Small intestine (tissue), 7 donors: ENCODE measurements around the gene RTN4RL1. TPM values are rescaled to one million over a fixed set of nuclear protein-coding genes. Genes with fewer than 3 reads are reported as not detected.

ENCODE experiments used
- DNase-seq, 2 donors: peaks; one replicate each; pipeline versions ENCODE4 v3.0.0 to v3.0.0-alpha.2; 2013
- FAIRE-seq: peaks from 2 replicates; lab custom pipeline; 2012; peaks lifted over from hg19 to GRCh38; lab: Jason Lieb, UNC
- H3K27ac ChIP-seq, 3 donors: one replicate each; pipeline ENCODE4 v1.5.1; 2013; ENCODE audit warnings: low read length in 2 of 3, mild to moderate bottlenecking in 2 of 3, control low read depth in 1 of 3, inconsistent platforms in 1 of 3, low read depth in 1 of 3, moderate library complexity in 1 of 3
- H3K27me3 ChIP-seq, 3 donors: one replicate each; pipeline ENCODE4 v1.6.1; 2013; ENCODE audit warnings: low read length in 3 of 3, inconsistent platforms in 1 of 3; ENCODE audit not compliant: control insufficient read depth in 3 of 3, insufficient read depth in 3 of 3
- H3K36me3 ChIP-seq, 3 donors: one replicate each; pipeline ENCODE4 v1.6.1; 2013; ENCODE audit warnings: low read length in 3 of 3, inconsistent platforms in 1 of 3, low read depth in 1 of 3, mild to moderate bottlenecking in 1 of 3, moderate library complexity in 1 of 3; ENCODE audit not compliant: control insufficient read depth in 3 of 3, insufficient read depth in 2 of 3
- H3K4me1 ChIP-seq, 3 donors: one replicate each; pipeline ENCODE4 v1.6.1; 2013; ENCODE audit warnings: low read length in 2 of 3, inconsistent platforms in 1 of 3, low read depth in 1 of 3, mild to moderate bottlenecking in 1 of 3, moderate library complexity in 1 of 3; ENCODE audit not compliant: control insufficient read depth in 3 of 3, insufficient read depth in 2 of 3
- H3K4me3 ChIP-seq, 3 donors: one replicate each; pipeline ENCODE4 v1.5.1; 2013; ENCODE audit warnings: low read length in 3 of 3, control low read depth in 1 of 3, inconsistent platforms in 1 of 3, low read depth in 1 of 3, mild to moderate bottlenecking in 1 of 3, moderate library complexity in 1 of 3
- H3K9me3 ChIP-seq, 2 donors: one replicate each; pipeline ENCODE4 v1.6.1; 2013; ENCODE audit warnings: low read depth in 1 of 2, low read length in 1 of 2; ENCODE audit not compliant: control insufficient read depth in 2 of 2, insufficient read depth in 1 of 2
- WGBS, 3 donors: extraction: QIAGEN DNeasy Blood & Tissue Kit; methylation state at CpG; one replicate each; pipeline ENCODE4 v1.1.7; 2013; 5-methylcytosine and 5-hydroxymethylcytosine counted together
- polyA plus RNA-seq, 4 donors: library from polyadenylated mRNA; stranded (reverse) in 3 of 4; unstranded in 1 of 4; fragments of 200-250 nt in 3 of 4; fragments of 120-200 nt in 1 of 4; gene quantifications; one replicate each; pipeline versions ENCODE4 v1.2.1 to v1.2.3, GENCODE V29; 2013
- donor health status: healthy with polysubstance abuse.
- donor health status: control.
- donor health status: control.
- donor health status: Bipolar disorder and iron deficiency.
- donor health status: healthy.

The RTN4RL1 gene
- polyA plus RNA-seq, 4 donors: 0.25 to 1.0 TPM; not detected in 2

DNA sequence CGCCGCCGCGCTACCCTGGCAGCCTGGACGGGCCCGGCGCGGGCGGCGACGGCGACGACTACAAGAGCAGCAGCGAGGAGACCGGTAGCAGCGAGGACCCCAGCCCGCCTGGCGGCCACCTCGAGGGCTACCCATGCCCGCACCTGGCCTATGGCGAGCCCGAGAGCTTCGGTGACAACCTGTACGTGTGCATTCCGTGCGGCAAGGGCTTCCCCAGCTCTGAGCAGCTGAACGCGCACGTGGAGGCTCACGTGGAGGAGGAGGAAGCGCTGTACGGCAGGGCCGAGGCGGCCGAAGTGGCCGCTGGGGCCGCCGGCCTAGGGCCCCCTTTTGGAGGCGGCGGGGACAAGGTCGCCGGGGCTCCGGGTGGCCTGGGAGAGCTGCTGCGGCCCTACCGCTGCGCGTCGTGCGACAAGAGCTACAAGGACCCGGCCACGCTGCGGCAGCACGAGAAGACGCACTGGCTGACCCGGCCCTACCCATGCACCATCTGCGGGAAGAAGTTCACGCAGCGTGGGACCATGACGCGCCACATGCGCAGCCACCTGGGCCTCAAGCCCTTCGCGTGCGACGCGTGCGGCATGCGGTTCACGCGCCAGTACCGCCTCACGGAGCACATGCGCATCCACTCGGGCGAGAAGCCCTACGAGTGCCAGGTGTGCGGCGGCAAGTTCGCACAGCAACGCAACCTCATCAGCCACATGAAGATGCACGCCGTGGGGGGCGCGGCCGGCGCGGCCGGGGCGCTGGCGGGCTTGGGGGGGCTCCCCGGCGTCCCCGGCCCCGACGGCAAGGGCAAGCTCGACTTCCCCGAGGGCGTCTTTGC, 32.8 kb upstream of the RTN4RL1 start:
- peaks cover 2 to 53% (median 9%) of the 10 kb centered on the region in 3 donors for H3K27me3 ChIP-seq
- peaks cover 3 to 53% (median 8%) of the 10 kb centered on the region in 3 donors for H3K36me3 ChIP-seq
- H3K4me1 ChIP-seq: peaks cover 0 to 48% (median 5%) of the 10 kb centered on the region in 3 donors
- FAIRE-seq (no peak), DNase-seq (peak in 1 of 2 donors; percentile 69)
- 10 to 20% (median 10%) methylated on average over 86 to 98 of the region's 98 CpGs for WGBS, 3 donors
- peaks cover 0 to 2% of the 10 kb centered on the region in 2 donors for H3K9me3 ChIP-seq
- peak overlapping the region; percentile 63 to 89 (median 72) for H3K27ac ChIP-seq
- peak overlapping the region in 2 of 3 donors; percentile 35 to 75 for H3K4me3 ChIP-seq

DNA sequence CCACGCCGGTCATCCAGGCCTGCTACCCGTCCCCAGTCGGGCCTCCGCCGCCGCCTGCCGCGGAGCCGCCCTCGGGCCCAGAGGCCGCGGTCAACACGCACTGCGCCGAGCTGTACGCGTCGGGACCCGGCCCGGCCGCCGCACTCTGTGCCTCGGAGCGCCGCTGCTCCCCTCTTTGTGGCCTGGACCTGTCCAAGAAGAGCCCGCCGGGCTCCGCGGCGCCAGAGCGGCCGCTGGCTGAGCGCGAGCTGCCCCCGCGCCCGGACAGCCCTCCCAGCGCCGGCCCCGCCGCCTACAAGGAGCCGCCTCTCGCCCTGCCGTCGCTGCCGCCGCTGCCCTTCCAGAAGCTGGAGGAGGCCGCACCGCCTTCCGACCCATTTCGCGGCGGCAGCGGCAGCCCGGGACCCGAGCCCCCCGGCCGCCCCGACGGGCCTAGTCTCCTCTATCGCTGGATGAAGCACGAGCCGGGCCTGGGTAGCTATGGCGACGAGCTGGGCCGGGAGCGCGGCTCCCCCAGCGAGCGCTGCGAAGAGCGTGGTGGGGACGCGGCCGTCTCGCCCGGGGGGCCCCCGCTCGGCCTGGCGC, 32.1 kb upstream of the RTN4RL1 start:
- DNase-seq: peak in 1 of 2 donors; percentile 57
- peak overlapping the region in 2 of 3 donors; percentile 72 to 89 for H3K27ac ChIP-seq

GRCh38 chr17:2056206-2057174, 31.4 kb upstream of the RTN4RL1 start:
- H3K4me3 ChIP-seq: peak overlapping the region; percentile 53 to 75 (median 56)
- H3K27me3 ChIP-seq: peaks cover 2 to 63% (median 9%) of the 10 kb centered on the region in 3 donors

More for the DNA sequence above, 32.1 kb upstream of the RTN4RL1 start:
- WGBS, 3 donors: 1 to 10% (median 4%) methylated on average over 46 to 81 of the region's 81 CpGs
- H3K9me3 ChIP-seq: peaks cover 0 to 2% of the 10 kb centered on the region in 2 donors
- H3K4me1 ChIP-seq: peaks cover 0 to 45% (median 5%) of the 10 kb centered on the region in 3 donors
- FAIRE-seq: no peak
- H3K4me3 ChIP-seq: peak overlapping the region in 2 of 3 donors; percentile 22 to 75
- peaks cover 2 to 55% (median 9%) of the 10 kb centered on the region in 3 donors for H3K27me3 ChIP-seq
- H3K36me3 ChIP-seq: peaks cover 3 to 46% (median 8%) of the 10 kb centered on the region in 3 donors

GRCh38 chr17:2055292-2056205, 30.4 kb upstream of the RTN4RL1 start:
- peaks cover 2 to 70% (median 12%) of the 10 kb centered on the region in 3 donors for H3K27me3 ChIP-seq
- peak overlapping the region; percentile 80 to 93 (median 82) for H3K27ac ChIP-seq
- peak in 1 of 2 donors; percentile 40 for DNase-seq
- H3K36me3 ChIP-seq: peaks cover 0 to 30% (median 8%) of the 10 kb centered on the region in 3 donors
- FAIRE-seq: no peak
- peaks cover 0 to 2% of the 10 kb centered on the region in 2 donors for H3K9me3 ChIP-seq
- peaks cover 0 to 36% (median 7%) of the 10 kb centered on the region in 3 donors for H3K4me1 ChIP-seq
- H3K4me3 ChIP-seq: peak overlapping the region; percentile 53 to 75 (median 56)
- 0 to 4% (median 1%) methylated on average over 21 to 113 of the region's 113 CpGs for WGBS, 3 donors

More at GRCh38 chr17:2056206-2057174, 31.4 kb upstream of the RTN4RL1 start:
- Histone ChIP-seq H3K4me1 (peaks cover 0 to 45% (median 5%) of the 10 kb centered on the region in 3 donors), H3K27ac (peak overlapping the region; percentile 72 to 89 (median 80)), H3K36me3 (peaks cover 1 to 40% (median 8%) of the 10 kb centered on the region in 3 donors), H3K9me3 (peaks cover 0 to 2% of the 10 kb centered on the region in 2 donors)
- peak in 1 of 2 donors; percentile 75 for DNase-seq
- WGBS, 3 donors: 8 to 21% (median 12%) methylated on average over 54 to 85 of the region's 85 CpGs
- FAIRE-seq: no peak

- FAIRE-seq (no peak), DNase-seq (peak; percentile 56 to 87)
- Histone ChIP-seq H3K27ac (peak within 1 kb of the TSS; percentile 63 to 93 (median 82)), H3K4me3 (peak within 1 kb of the TSS; percentile 35 to 75 (median 56)), H3K36me3 (peaks cover 0 to 22% (median 8%) of the 10 kb centered on the region in 3 donors), H3K9me3 (peaks cover 0 to 2% of the 10 kb centered on the region in 2 donors), H3K27me3 (peaks cover 2 to 62% (median 12%) of the 10 kb centered on the region in 3 donors), H3K4me1 (peaks cover 0 to 28% (median 8%) of the 10 kb centered on the region in 3 donors)
- 1 to 2% (median 1%) methylated on average over 65 to 72 of the region's 72 CpGs for WGBS, 3 donors
Observed at GRCh38 chr17:2054512-2055291, 29.6 kb upstream of the RTN4RL1 start, which contains the start of gene HIC1. HIC1 (plus strand) TSS chr17:2055103; CDS start chr17:2056691, 1,588 bp downstream.

DNA sequence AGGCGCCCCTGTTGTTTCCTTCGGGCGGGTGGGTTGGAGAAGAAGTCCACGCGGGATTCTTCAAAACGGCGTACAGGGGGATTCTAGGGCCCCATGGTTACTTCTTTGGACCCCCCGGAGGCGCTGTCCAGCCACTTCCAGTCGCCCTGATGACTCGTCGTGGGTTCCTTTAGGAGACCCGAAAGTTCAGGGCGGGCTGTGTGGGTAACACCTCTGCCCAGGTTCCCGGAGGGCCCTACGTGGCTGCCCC, 29.1 kb upstream of the RTN4RL1 start:
- peak overlapping the region; percentile 45 to 84 (median 58) for H3K27ac ChIP-seq
- 4 to 11% (median 9%) methylated on average over 16 of the region's 16 CpGs for WGBS, 3 donors
- peaks cover 0 to 2% of the 10 kb centered on the region in 2 donors for H3K9me3 ChIP-seq
- H3K4me1 ChIP-seq: peaks cover 0 to 26% (median 9%) of the 10 kb centered on the region in 3 donors
- H3K36me3 ChIP-seq: peaks cover 0 to 17% (median 4%) of the 10 kb centered on the region in 3 donors
- peak overlapping the region; percentile 30 to 35 (median 31) for H3K4me3 ChIP-seq
- no peak for DNase-seq
- H3K27me3 ChIP-seq: peaks cover 2 to 61% (median 12%) of the 10 kb centered on the region in 3 donors
- FAIRE-seq: no peak
